Ovary (tissue), 9 donors: ENCODE results near the gene IGDCC3. TPM values are rescaled to one million over a fixed set of nuclear protein-coding genes. Genes with fewer than 3 reads are reported as not detected.
"Not testable (repeated sequence)": the region's sequence is repeated elsewhere in the genome, so short reads cannot be mapped to it uniquely, and the experiment has no call there.

Experiments used
- DNase-seq, 5 donors: peaks; one replicate each; pipeline ENCODE4 v3.0.0-alpha.2; 2019 to 2020
- H3K27ac ChIP-seq, 2 donors: fragments of 200-600 bp; one replicate each; pipeline versions ENCODE4 v1.5.1 to v1.8.0; 2019 to 2022
- H3K27me3 ChIP-seq: fragments of 200-600 bp; one replicate; pipeline ENCODE4 v1.8.0; 2022
- H3K36me3 ChIP-seq: fragments of 200-600 bp; sonication (generic); one replicate; pipeline ENCODE4 v1.5.1; 2019
- H3K4me1 ChIP-seq: one replicate; pipeline ENCODE4 v1.8.1; 2013; ENCODE audit warnings: mild to moderate bottlenecking, moderate library complexity; ENCODE audit not compliant: insufficient read depth
- H3K4me3 ChIP-seq: fragments of 200-600 bp; sonication (generic); one replicate; pipeline ENCODE4 v1.5.1; 2017
- H3K9me3 ChIP-seq, 2 donors: fragments of 200-600 bp in 1 of 2; sonication (generic) in 1 of 2; one replicate each; pipeline versions ENCODE4 v1.5.1 to v1.8.1; 2013 to 2019; ENCODE audit warnings: mild to moderate bottlenecking in 1 of 2, moderate library complexity in 1 of 2
- CTCF ChIP-seq, 3 donors: fragments of 450-650 bp in 2 of 3; fragments of 200-600 bp in 1 of 3; IDR thresholded peaks; one replicate each; pipeline versions ENCODE4 v1.5.1 to v1.8.0; 2016 to 2022; ENCODE audit warnings: antibody characterized with exemption in 3 of 3, mild to moderate bottlenecking in 1 of 3
- EP300 ChIP-seq: sonication (generic); formaldehyde crosslinking; IDR thresholded peaks from one replicate; pipeline ENCODE4 v1.6.1; 2017; ENCODE audit warnings: antibody characterized with exemption
- POLR2A ChIP-seq: fragments of 450-650 bp; IDR thresholded peaks from one replicate; pipeline ENCODE4 v1.6.1; 2017; ENCODE audit warnings: antibody characterized with exemption, mild to moderate bottlenecking, moderate library complexity
- WGBS, 3 donors: extraction: QIAGEN DNeasy Blood & Tissue Kit in 1 of 3; methylation state at CpG; one replicate each; pipeline versions ENCODE4 v1.1.5 to v1.1.7; 2013 to 2017; 5-methylcytosine and 5-hydroxymethylcytosine counted together
- intact Hi-C, 4 donors: fragments of 100-400 bp; cut with DNase I; formaldehyde crosslinking; loops; one replicate each; pipeline versions ENCODE4 v1.11.0 to v1.15.1; 2022 to 2023
- polyA plus RNA-seq, 2 donors: library from polyadenylated mRNA; stranded (reverse); fragments of 200-250 nt in 1 of 2; fragments of 350-450 nt in 1 of 2; fragmentation: Illumina TruSeq in 1 of 2; extraction: RNeasy Lipid Tissue Mini Kit (QIAGEN cat#74804) in 1 of 2; gene quantifications; one replicate each; pipeline ENCODE4 v1.2.3, GENCODE V29; 2013 to 2014
- total RNA-seq, 7 donors: library from RNA; depleted of rRNA in 2 of 7; stranded (reverse); fragments of >200 nt in 2 of 7; fragmentation: NEBNext Ultra II Directional in 3 of 7; extraction: Animal tissue kit (Norgen Biotek cat#: 25700) in 3 of 7; gene quantifications; one replicate each; pipeline versions ENCODE4 v1.1.0 to v1.2.4, GENCODE V29; 2016 to 2023
- donor health status: DM: no; HTN: no; CAD: no; lungs with moderate emphysema.
- donor health status: DM: no; HTN: no; CAD: no.
- donor health status: Bipolar disorder and iron deficiency.
- donor health status: DM: yes; HTN: yes; CAD: no.
- donor health status: DM: no; HTN: no; CAD: no.
- donor health status: DM: yes; HTN: yes; CAD: no.

The IGDCC3 gene
- total and polyA plus RNA-seq, 9 donors = 0.11 to 1.8 (median 0.74) TPM

GRCh38 chr15:65354835-65355172, 23.0 kb downstream of the IGDCC3 start:
- H3K4me3 ChIP-seq = no peak overlapping the region
- H3K9me3 ChIP-seq = no peaks in the 10 kb centered on the region
- H3K4me1 ChIP-seq = no peaks in the 10 kb centered on the region
- no peaks in the 10 kb centered on the region for H3K27me3 ChIP-seq
- H3K27ac ChIP-seq = no peak overlapping the region
- intact Hi-C loops = no loop called here
- no peak for DNase-seq
- 67 to 78% (median 69%) methylated on average over 7 to 10 of the region's 10 CpGs for WGBS, 3 donors
- TF ChIP-seq CTCF (IDR thresholded peaks at IDR 0.05) (no peak), POLR2A (no peak), EP300 (no peak)
- H3K36me3 ChIP-seq = no peaks in the 10 kb centered on the region

DNA sequence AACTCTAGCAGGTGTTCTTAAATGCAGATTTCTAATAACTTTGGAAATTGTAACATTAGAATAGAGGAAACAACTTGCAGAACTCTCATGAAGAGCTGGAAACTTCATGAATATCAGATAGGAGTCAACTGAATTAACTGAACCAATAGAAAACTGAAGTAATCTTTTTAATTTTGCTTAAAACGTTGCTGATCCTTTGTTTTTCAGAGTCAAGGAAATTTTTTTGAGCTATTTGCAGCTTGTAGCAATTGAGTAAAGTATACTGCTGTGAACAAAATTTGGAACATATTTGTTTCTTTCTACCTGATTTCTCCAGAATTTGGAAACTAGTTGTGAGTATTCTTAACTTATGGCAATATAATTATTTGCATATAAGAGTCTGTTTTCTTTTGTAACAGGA, 25.8 kb downstream of the IGDCC3 start:
- WGBS, 3 donors = 66 to 68% (median 68%) methylated on average over 1 of the region's 1 CpG

DNA sequence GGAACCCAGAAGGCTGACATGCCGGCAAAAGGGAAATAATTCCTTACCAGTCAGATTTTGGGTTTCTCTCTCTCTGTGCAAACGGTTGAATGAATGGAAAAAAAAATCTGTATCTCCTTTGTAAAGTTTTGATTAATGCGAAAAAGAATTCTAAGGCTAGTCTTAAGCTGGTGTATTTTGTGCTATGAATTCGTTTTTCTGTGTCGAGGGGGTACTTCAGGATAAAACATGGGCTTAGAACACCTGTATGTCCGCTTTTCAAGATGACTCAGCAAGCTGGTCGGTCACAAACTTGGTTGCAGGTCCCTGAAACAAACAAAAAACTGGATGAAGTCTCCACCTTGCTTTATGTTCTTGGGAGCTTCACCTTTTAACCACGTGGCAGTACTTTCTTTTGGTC, 28.5 kb downstream of the IGDCC3 start:
- no peaks in the 10 kb centered on the region for H3K36me3 ChIP-seq
- intact Hi-C loops = no loop called here
- no peak overlapping the region for H3K4me3 ChIP-seq
- no peak overlapping the region for H3K27ac ChIP-seq
- H3K27me3 ChIP-seq = no peaks in the 10 kb centered on the region
- TF ChIP-seq CTCF (IDR thresholded peaks at IDR 0.05) (no peak), EP300 (no peak), POLR2A (no peak)
- no peaks in the 10 kb centered on the region for H3K9me3 ChIP-seq
- WGBS, 3 donors = 84 to 91% (median 87%) methylated on average over 8 of the region's 8 CpGs
- DNase-seq = no peak
- no peaks in the 10 kb centered on the region for H3K4me1 ChIP-seq

More for the DNA sequence above, 25.8 kb downstream of the IGDCC3 start:
- intact Hi-C loops, H3K27me3 ChIP-seq, DNase-seq, H3K4me1 ChIP-seq, H3K9me3 ChIP-seq, H3K36me3 ChIP-seq, H3K4me3 ChIP-seq, H3K27ac ChIP-seq: not testable (repeated sequence)

DNA sequence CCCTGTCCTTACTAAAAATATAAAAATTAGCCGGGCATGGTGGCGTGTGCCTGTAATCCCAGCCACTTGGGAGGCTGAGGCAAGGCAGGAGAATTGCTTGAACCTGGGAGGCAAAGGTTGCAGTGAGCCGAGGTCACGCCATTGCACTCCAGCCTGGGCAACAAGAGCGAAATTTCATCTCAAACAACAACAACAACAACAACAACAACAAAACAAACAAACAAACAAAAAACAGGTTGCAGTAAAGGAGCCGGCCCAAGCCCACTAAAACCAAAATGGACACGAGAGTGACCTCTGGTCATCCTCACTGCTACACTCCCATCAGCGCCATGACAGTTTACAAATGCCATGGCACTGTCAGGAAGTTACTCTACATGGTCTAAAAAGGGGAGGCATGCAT, 30.0 kb downstream of the IGDCC3 start:
- H3K9me3 ChIP-seq, H3K27me3 ChIP-seq, H3K36me3 ChIP-seq, H3K4me3 ChIP-seq, H3K4me1 ChIP-seq, DNase-seq, intact Hi-C loops, H3K27ac ChIP-seq: not testable (repeated sequence)
- 89 to 96% (median 91%) methylated on average over 8 of the region's 8 CpGs for WGBS, 3 donors

- TF ChIP-seq EP300 (no peak), CTCF (IDR thresholded peaks at IDR 0.05) (no peak), POLR2A (no peak)
- no peaks in the 10 kb centered on the region for H3K36me3 ChIP-seq
- H3K27me3 ChIP-seq = no peaks in the 10 kb centered on the region
- no peaks in the 10 kb centered on the region for H3K9me3 ChIP-seq
- no peak for DNase-seq
- H3K4me1 ChIP-seq = no peaks in the 10 kb centered on the region
- no peak overlapping the region for H3K27ac ChIP-seq
- no peak overlapping the region for H3K4me3 ChIP-seq
- intact Hi-C loops = no loop called here
- 56 to 67% (median 61%) methylated on average over 6 of the region's 6 CpGs for WGBS, 3 donors
Measured at GRCh38 chr15:65346856-65347598, 30.8 kb downstream of the IGDCC3 start.
